ENCODE measurements around the gene LRP6.

DNA sequence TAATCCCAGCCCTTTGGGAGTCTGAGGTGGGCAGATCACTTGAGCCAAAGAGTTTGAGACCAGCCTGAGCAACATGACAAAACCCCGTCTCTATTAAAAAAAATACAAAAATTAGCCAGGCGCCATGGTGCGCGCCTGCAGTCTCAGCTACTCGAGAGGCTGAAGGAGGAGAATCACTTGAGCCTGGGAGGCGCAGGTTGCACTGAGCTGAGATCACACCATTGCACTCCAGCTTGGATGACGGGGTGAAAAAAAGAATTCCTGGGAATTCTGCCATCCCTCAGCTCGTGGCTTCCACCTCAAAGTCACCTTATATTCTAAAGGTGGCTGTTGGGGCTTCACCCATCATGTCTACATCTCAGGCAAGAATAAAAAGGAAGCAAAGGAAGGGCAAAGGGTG is 183.2 kb downstream of the LRP6 start:
- TF ChIP-seq, protein P1, sequence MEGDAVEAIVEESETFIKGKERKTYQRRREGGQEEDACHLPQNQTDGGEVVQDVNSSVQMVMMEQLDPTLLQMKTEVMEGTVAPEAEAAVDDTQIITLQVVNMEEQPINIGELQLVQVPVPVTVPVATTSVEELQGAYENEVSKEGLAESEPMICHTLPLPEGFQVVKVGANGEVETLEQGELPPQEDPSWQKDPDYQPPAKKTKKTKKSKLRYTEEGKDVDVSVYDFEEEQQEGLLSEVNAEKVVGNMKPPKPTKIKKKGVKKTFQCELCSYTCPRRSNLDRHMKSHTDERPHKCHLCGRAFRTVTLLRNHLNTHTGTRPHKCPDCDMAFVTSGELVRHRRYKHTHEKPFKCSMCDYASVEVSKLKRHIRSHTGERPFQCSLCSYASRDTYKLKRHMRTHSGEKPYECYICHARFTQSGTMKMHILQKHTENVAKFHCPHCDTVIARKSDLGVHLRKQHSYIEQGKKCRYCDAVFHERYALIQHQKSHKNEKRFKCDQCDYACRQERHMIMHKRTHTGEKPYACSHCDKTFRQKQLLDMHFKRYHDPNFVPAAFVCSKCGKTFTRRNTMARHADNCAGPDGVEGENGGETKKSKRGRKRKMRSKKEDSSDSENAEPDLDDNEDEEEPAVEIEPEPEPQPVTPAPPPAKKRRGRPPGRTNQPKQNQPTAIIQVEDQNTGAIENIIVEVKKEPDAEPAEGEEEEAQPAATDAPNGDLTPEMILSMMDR (IDR thresholded peaks at IDR 0.05 in 2 of 3, conservative IDR thresholded peaks at IDR 0.05 in 1 of 3; ENCODE audit: control insufficient read depth in 2 of 3, extremely low read depth in 1 of 3, insufficient read depth in 1 of 3, low read depth in 3 of 3, low read length in 3 of 3) = no peak
- TF ChIP-seq SP1 (IDR thresholded peaks at IDR 0.05; ENCODE audit: low read depth, low read length) = no peak

All from GM12878 (cell line).